ENCODE results near the gene FAM171A1.

FAM171A1 gene

DNA sequence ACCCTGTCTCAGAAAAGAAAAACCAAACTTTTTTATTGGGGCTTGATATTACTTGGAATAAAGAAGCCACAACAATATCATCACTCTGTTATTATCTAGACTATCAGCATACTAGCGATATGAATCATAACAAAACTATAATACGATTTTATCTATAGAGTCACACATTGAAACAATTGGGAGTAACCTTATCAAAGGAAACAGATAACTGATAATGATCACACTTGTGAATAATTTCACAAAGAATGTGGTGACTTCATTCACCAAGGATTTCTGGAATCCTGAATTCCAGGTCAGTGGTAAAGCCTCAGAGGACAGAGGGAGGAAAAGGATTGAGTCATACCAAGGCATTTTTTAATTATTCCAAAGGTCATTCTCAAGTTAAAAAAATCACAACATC is 170.5 kb downstream of the FAM171A1 start:
- no peak for DNase-seq

DNA sequence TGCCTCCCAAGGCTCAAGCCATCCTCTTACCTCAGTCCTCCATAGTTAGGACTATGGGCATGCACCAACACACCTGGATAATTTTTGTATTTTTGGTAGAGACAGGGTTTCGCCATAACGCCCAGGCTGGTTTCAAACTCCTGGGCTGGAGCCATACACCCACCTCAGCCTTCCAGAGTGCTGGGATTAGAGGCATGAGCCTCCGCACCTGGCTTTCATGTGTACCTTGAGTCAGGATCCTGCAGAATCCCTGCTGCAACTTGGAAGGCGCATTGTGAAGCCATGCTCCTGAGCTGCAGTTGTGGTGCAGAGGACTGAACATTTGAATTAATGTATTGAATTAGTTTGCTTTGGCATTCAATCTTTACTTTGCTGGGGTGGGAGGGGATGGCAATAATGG is 173.2 kb downstream of the FAM171A1 start:
- no peak for DNase-seq

DNA sequence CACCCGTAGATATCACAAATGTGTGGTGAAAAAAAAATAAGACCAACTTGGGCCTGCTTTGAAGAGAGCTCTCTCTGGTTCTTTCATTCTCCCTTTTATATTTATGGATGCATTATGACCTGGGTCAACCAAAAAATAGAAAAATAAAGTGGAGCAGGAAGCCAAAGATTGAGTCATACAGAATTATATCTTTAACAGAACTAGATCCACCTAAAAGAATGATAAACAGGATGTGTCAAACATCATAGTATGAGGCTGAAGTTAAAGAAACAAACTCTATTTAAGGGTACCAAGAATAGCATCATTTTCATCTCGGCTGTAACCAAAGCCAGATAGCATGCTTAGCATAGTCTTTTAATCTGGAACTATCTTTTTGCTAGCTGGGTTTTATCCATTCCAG is 173.8 kb downstream of the FAM171A1 start:
- DNase-seq: no peak

DNA sequence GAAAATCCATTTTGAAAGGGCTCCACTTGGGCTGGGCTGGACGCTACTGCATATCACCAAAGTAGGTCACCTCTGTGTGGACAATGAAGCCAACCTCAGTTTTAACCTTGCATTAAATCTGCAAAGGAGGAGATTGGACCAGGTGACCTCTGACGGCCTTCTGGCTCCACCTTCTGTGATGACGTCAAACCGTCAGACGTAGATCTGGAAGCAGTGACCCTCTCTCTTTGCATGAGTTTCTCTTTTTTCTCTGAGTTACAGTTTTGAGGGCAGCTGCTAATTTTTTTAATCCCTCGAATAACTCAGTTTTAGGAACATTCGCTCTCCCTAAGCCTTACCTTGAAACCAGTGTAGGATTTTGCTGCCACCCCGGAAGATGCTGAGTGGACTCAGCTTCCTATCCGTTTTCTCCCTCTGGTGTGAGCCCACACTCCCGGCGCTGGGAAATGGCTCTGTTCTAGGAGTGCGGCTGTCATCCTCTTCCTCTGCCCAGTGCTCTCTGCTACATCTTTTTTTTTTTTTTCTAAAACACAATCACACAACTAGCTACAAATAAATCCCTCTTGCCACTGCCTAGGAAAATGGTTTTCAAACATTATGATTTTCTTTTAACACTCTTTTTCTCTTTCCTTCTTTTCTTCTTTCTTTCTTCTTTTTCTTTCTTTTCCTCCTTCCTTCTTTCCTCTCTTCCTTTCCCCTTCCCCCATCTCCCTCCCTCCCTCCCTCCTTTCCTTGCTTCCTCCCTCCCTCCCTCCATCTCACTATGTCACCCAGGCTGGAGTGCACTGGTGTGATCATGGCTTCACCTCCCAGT is 174.9 kb downstream of the FAM171A1 start:
- DNase-seq: no peak

DNA sequence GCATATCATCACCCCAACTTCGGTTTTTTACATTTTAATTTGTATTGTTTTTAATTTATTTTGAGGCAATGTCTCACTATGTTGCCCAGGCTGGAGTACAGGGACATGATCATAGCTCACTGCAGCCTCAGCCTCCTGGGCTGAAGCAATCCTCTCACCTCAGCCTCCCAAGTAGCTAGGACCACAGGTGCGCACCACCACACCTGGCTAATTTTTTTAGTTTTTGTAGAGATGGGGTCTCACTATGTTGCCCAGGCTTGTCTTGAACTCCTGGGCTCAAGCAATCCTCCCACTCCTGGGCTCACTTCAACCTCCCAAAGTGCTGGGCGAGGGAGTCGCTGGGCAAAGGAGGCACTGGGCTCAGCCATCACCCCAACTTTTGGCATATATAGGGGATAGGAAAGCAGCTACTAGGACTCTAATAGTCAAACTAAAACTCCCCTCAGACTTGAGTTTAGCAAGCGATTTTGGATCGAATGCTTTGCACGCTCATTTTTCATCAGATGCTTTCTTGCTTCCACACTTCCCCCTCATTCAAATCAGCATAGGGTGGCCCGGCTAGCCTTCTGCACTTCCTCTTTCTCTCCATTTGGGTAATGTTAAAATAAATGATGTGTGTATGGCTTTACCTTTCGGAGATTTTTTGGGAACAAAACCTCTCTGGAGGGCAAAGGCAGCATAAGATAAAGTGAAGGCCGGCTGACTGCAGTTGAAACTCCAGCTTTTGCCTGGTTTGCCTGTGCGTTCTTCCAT is 181.8 kb downstream of the FAM171A1 start:
- no peak for DNase-seq

DNA sequence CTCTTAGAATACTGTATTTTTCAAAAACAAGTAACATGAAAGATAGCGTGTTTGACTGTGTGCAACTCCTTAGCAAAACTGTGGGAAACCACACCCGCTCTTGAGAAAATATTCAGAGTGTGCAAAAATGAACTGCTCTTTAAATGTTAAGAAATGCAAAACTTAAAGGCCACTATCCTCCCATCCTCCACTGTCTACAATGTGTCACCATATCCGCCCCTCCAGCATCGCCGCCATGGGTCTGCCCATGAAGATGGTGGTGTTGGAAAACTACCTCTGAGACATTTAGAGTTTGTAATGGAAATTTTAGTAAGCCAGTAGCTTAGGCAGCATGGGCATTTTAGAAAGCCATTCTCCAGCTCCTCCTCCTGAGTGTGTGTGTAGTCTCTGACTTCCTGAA is 182.5 kb downstream of the FAM171A1 start:
- peak; percentile 23 for DNase-seq

DNA sequence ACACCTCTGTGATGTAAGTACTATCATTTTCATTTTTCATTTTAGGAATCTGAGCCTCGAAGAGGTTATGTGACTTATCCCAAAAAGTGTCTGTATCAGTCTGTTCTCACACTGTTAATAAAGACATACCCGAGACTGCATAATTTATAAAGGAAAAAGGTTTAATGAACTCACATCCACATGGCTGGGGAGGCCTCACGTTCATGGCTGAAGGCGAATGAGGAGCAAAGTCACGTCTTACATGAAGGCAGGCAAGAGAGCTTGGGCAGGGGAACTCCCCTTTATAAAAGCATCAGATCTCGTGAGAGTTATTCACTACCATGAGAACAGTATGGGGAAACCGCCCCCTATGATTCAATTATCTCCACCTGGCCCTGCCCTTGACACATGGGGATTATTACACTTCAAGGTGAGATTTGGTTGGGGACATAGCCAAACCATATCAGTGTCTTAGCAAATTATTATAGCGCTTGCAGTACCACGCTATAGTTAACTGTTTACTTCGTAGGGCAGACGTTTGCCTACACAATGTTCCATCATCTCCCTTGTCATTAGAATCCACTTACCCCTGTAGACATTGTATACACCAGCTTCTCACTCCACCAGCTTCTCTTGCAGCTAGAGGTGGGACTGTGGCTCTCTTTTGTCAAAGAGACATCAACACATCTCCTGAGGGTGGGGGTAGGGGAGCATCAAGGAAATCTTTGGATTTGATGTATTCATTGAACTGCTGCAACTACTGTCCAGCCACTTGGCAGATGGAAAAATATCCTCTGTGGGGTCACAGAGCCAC is 187.2 kb downstream of the FAM171A1 start:
- no peak for DNase-seq

DNA sequence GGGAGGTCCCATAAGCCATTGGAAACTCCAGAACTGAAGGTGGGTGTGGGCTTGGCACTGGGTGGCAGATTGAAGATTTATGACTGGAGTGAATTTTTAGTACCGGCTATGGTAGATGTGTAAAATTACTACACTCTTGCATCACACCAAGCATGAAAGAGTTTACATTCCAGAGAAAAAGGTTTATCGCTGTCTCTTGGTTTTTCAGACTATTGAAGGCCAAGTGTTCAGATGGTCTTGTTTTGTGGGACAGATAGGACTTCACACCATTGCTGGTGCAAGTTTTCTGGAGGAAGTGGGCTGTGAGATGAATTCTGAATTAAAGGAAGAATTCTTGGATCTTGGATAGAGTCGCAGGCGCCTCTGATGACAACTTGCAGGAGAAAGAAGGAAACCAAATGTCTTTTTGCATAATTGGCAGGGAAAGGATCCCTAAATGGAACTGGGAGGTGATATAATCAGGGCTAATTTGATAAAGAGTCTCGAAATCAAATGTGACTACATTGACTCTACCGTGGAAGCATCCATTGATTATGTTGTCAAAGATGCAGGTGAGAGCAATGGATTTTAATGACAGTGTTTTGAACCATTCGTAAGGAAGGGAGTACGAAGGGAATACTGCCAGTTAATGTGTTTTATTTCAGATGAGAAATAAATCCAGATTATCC is 188.4 kb downstream of the FAM171A1 start:
- no peak for DNase-seq

DNA sequence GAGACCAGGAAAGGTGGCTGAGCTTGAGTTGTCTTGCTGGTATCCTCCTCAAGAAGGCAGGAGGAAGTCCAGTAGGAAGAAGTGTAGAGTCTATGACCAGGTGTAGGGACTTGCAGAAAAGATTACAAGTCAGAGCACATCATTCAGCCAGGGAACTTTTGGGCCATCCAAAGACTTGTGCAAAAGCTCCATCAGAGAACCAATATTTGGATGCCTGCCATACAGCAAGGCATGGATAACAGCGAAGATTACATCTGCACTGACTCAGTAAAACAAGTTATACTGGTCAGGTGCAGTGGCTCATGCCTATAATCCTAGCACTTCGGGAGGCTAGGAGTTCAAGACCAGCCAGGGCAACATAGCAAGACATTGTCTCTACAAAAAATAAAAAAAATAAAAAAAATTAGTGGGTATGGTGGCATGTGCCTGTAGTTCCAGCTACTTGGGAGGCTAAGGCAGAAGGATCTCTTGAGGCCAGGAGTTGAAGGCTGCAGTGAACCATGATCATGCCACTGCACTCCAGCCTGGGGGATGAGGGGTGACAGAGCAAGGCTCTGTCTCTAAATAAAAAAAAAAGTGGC is 189.4 kb downstream of the FAM171A1 start:
- DNase-seq: no peak

DNA sequence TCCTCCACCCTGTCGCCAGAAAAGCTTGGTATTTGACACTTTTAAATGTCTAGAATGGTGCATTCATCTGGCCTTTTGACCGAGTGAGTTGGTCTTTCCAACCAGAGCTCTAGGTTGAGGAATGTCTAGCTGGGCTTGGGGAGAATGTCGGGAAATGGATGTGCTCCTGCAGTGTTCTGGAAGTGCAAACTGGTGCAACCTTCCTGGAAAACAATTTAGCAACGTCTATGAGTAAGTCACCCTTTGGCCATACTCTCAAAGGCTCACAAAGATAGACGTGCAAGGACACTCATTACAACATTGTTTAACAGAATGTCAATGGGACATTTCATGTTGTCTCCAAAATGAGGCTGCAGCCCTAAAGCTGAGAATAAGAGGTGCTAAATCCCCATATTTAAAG is 190.4 kb downstream of the FAM171A1 start:
- no peak for DNase-seq

DNA sequence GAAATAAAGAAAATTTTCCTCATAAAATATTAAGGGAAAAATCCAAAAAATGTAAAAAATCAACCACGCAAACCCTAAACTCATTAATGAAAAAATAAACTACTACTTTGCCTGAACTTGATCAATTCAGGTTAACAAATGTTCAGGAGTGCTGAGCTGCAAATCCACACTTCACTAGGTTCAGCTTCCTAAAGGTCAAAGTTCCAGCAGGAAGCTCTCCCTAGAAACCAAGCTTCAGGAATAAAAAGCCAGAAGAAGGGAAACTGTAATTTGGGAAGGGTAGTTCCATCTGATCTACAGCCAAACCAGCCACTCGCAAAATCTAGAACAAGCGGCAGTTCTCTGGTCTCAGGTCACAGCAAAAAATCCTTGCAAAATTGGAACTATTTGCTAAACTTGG is 194.8 kb downstream of the FAM171A1 start:
- no peak for DNase-seq

DNA sequence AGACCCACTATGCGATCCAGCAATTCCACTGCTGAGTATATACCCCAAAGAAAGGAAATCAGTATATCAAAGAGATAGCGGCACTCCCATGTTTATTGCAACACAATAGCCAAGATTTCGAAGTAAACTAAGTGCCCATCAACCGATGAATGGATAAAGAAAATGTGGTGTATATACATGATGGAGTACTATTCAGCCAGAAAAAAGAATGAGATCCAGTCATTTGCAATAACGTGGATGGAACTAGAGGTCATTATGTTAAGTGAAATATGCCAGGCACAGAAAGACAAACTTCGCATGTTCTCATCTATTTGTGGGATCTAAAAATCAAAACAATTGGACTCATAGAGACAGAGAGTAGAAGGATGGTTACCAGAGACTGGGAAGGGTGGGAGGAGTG is 195.5 kb downstream of the FAM171A1 start:
- DNase-seq: no peak

DNA sequence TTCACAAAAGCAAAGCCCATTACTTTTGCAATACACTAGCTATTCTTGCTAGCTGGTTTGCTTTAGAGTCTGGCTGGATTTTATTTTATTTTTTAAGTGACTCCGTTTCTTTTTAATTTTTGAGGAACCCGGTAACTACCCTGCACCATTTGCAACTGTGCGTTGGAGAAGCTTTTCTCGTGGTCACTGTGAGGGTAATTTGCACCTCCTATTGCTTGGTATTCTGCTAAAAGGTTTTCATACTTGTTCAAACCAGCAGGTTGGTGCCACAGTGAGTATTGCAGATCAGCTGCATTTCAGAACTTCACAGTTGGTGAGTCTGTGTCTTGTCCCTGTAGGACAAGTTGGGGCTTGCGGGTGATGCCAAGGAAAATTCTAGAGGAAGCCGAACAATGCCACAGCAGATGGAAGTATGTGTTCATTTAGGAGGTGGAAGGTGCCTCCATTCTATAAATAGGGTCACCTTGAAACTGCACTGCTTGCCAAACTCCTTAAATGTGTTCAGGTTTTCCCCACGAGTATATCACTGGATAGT is 198.7 kb downstream of the FAM171A1 start:
- no peak for DNase-seq

DNA sequence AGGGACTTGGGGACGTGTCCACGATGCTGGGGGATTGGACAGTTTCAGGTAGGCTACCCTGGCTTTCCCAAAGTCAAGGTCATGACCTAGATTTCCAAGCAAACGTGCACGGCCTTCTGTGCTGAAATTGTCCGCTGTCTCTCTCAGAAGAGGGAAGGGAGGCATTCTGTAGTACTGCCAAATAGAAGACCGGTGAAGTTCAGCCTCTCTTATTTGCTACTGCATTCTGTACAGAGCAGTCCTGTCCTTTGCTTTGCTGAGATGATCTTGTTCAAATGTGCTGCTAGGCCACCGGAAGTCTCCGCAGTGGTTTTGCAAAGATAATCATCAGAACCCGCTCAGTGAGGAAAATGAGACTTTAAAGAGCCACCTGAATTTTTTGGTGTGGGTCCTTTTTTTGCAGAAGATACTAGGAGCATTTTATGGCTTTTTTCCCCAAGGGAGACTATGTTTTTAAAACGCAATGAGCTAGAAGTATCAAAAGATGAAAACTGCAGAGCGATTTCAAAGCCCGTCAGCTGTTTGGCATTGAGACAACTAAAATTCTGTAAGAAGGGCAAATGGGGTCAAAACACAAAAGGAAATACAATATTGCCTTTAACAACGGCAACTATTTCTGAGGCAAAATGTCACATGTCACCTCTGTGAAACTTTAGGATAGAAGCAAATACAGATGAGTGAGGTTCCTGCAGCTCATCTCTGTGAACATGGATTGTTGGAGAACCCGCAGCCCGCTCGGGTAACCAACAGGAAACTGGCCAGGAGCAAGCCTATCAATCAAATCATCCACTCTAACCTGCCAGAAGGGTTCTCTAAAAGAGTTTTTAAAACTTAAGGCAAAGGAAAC is 201.3 kb downstream of the FAM171A1 start:
- peak; percentile 13 for DNase-seq

DNA sequence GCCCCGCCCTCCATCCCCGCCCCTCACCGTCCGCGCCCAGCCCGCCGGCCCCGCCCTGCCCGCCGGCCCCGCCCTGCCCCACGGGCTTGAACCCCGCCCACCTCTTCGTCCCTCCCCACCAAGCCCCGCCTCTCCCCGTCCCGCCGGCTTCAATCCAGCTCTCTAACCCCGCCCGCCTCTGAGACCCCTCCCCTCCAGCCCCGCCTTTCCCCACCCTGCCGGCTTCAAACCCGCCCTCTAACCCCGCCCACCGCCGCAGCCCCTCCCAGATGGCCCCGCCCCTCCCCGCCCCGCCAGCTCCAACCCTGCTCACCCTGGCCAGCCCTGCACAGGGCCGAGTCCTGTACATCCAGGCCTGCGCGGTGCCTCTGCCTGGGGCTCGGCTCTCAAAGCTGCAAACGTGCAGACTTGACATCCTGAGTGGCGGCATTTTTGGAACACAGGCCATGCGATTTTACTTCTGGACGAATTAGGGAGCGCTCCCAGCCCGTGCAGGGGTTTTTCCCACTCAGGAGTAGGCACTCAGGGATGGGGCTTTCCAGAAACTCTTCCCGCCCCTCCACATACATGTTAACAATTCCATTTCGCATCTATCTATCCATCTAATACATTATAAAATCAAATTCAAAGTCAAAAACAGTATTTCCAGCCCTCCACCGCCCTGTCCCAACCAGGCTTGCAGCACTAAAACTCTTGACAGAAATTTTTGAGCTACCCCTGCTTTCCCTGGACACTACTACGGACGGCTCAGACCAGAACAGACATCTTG is 202.1 kb downstream of the FAM171A1 start:
- peak; percentile 95 for DNase-seq

DNA sequence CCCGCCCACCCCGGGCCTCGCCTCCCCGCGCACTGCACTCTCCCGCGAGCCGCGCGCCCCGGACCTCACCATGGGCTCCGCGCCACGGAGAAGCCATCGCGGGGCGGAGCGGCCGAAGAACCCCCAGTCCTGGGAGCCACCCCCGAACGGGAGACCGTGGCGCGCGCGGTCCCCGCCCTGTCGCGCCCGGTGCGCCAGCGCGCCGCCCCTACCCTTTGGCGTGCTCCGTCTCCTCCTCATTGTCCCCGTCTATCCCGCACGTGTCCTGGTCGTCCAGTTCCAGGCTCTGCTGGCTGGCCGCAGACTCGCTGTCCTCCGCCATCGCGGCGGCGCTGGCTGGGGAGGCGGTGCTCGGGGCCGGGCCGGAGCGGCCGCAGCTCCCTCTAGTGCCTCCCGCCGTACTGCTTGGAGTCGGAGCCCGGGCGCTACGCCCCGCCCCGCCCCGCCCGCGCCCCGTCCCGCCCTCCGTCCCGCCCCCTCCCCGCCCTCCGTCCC is 202.8 kb downstream of the FAM171A1 start, which contains the start of gene NMT2:
TSS of gene NMT2 (minus strand) at position 403 of the 495 bp plus-strand sequence. CDS start at position 322, 81 bp downstream.
- no peak for DNase-seq

DNA sequence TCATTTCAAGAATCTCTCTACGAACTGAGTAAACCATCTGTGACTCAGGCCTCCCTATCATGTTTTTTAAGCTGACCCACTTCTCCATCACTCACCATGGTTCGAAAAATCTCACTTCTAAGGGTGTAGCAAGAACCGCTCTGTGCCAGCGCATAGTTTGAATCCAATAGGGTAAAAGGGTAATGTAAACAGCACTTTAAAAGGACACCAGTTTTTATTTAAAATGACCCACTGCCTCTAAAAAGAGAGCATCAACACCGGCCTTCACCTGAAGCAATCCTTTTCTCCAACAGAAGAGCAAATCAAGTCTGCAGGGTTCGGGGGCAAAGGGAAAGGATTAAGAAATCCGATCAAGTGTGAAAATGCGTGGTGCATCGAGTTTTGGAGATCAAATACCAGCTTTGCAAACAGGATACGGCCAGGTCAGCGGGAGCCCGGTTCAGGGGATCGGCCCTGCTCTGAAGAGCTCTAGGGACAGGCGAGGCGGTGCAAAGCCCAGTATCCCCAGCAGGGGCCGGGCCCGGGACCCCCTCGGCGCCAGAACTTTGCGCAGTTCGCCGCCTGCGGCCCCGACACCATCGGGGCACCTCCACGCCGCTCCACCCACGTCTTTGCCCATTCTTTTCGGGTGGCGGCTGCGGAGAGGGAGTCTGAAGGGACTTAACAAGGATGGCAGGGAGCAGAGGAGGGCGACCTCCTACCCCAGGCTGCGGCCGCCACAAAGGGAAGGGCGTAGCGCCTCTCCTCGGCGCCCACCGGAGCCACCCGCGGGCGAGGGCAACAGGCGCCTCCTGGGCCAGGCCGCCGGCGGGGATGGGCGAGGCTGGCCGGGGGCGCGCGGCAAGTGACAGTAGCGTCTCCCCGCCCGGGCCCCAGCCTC is 203.4 kb downstream of the FAM171A1 start:
- peak; percentile 43 for DNase-seq

DNA sequence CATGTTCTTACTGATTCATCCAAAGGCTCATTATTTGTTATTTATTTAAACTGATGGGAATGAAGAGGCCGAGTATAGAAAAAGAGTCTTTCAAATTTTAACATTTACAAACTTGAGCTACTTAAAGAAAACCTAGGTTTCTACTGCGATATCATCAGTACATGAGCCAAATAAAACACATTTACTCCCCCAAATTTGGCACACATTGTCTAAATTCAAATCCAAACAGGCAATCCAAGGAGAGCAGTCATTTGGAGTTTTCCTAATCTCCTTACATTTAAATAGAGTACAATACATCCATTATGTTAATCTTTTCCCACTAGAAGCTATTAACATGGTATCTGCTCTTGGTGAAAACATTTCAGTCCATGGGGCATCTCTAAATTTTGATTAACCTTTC is 204.8 kb downstream of the FAM171A1 start:
- DNase-seq: no peak

DNA sequence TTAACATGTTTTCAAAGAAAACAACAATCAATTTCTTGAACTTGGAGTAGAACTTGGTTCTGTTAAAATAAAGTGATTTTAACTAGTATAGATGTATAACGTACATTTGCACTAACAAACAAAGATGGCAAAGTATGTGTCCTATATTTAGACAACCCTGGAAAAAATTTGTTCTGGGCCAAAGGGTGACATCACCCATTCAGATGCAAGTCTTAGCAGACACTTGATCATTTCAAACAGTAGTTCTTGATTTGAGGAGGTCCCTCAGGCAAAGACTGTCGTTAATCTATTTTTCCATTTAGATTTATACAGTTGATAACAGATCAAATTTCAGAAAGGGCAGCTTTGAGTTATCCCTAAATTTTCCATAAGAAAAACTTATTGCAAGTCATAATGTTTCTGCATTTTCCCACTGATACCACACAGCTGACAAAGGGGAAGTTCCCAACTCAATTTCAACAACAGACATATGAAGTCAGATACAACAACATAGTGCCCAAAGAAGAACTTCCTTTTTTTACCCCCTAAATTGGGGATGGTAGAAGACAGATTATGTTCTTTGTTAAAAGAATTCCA is 207.7 kb downstream of the FAM171A1 start:
- no peak for DNase-seq
